Vagina (tissue), 2 donors: ENCODE results near the gene YES1.

Source experiments
- POLR2A ChIP-seq, 2 donors: fragments of 450-650 bp; IDR thresholded peaks; one replicate each; pipeline ENCODE4 v1.6.1; 2017; ENCODE audit warnings: antibody characterized with exemption in 2 of 2, mild to moderate bottlenecking in 2 of 2, moderate library complexity in 2 of 2
- POLR2AphosphoS5 ChIP-seq, 2 donors: sonication (generic); formaldehyde crosslinking; IDR thresholded peaks; one replicate each; pipeline ENCODE4 v1.9.0; 2017; ENCODE audit warnings: antibody characterized with exemption in 2 of 2, mild to moderate bottlenecking in 2 of 2, low read depth in 1 of 2; ENCODE audit not compliant: insufficient read depth in 1 of 2
- TF ChIP-seq, protein P1 (sequence below), 3 experiments: fragments of 450-650 bp in 2 of 3; fragments of 200-600 bp in 1 of 3; sonication (generic) in 1 of 3; IDR thresholded peaks; one replicate each; pipeline ENCODE4 v1.5.1; 2017 to 2019; ENCODE audit warnings: antibody characterized with exemption in 3 of 3, mild to moderate bottlenecking in 2 of 3, moderate library complexity in 2 of 3

- TF ChIP-seq, protein P1, sequence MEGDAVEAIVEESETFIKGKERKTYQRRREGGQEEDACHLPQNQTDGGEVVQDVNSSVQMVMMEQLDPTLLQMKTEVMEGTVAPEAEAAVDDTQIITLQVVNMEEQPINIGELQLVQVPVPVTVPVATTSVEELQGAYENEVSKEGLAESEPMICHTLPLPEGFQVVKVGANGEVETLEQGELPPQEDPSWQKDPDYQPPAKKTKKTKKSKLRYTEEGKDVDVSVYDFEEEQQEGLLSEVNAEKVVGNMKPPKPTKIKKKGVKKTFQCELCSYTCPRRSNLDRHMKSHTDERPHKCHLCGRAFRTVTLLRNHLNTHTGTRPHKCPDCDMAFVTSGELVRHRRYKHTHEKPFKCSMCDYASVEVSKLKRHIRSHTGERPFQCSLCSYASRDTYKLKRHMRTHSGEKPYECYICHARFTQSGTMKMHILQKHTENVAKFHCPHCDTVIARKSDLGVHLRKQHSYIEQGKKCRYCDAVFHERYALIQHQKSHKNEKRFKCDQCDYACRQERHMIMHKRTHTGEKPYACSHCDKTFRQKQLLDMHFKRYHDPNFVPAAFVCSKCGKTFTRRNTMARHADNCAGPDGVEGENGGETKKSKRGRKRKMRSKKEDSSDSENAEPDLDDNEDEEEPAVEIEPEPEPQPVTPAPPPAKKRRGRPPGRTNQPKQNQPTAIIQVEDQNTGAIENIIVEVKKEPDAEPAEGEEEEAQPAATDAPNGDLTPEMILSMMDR (IDR thresholded peaks at IDR 0.05): no peak
- no peak for TF ChIP-seq POLR2A (IDR thresholded peaks at IDR 0.05)
- TF ChIP-seq POLR2AphosphoS5 (IDR thresholded peaks at IDR 0.05; ENCODE audit: insufficient read depth in 1 of 2, low read depth in 1 of 2): no peak
Measured at GRCh38 chr18:677145-677544, 134.9 kb downstream of the YES1 start.
